Measurements from ENCODE around the gene HRCT1.

The HRCT1 gene

GRCh38 chr9:35898337-35898736 is 7.7 kb upstream of the HRCT1 start:
- H3K4me2 ChIP-seq (ENCODE audit: low read depth, low read length, poor library complexity, severe bottlenecking), result no peak overlapping the region
- TF ChIP-seq EZH2phosphoT487 (IDR thresholded peaks at IDR 0.05; ENCODE audit: borderline replicate concordance), result no peak
- TF ChIP-seq, protein P1, sequence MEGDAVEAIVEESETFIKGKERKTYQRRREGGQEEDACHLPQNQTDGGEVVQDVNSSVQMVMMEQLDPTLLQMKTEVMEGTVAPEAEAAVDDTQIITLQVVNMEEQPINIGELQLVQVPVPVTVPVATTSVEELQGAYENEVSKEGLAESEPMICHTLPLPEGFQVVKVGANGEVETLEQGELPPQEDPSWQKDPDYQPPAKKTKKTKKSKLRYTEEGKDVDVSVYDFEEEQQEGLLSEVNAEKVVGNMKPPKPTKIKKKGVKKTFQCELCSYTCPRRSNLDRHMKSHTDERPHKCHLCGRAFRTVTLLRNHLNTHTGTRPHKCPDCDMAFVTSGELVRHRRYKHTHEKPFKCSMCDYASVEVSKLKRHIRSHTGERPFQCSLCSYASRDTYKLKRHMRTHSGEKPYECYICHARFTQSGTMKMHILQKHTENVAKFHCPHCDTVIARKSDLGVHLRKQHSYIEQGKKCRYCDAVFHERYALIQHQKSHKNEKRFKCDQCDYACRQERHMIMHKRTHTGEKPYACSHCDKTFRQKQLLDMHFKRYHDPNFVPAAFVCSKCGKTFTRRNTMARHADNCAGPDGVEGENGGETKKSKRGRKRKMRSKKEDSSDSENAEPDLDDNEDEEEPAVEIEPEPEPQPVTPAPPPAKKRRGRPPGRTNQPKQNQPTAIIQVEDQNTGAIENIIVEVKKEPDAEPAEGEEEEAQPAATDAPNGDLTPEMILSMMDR (conservative IDR thresholded peaks at IDR 0.05; ENCODE audit: low read length), result no peak

DNA sequence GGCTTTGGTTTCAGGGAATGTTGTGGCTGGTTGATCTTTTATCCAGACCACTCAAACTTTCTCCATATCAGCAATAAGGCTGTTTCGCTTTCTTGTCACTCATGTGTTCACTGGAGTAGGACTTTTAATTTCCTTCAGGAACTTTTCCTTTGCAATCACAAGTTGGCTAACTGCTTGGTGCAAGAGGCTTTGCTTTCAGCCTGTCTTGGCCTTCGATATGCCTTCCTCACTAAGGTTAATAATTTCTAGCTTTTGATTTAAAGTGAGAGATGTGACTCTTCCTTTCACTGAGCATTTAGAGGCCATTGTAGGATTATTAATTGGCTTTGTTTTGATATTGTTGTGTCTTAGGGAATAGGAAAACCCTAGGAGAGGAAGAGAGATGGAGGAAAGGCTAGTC is 7.0 kb upstream of the HRCT1 start:
- no peaks in the 10 kb centered on the region for H3K9me3 ChIP-seq (ENCODE audit: insufficient read depth, low read depth, low read length)
- TF ChIP-seq, protein P1 (conservative IDR thresholded peaks at IDR 0.05; ENCODE audit: low read length), result no peak
- no peak for TF ChIP-seq EZH2phosphoT487 (IDR thresholded peaks at IDR 0.05; ENCODE audit: borderline replicate concordance)
- no peak overlapping the region for H3K4me2 ChIP-seq (ENCODE audit: low read depth, low read length, poor library complexity, severe bottlenecking)

More at GRCh38 chr9:35898337-35898736, 7.7 kb upstream of the HRCT1 start:
- Histone ChIP-seq H3K9me2 (replicated peaks; ENCODE audit: low read depth, low read length) (no peaks in the 10 kb centered on the region), H3K9me3 (ENCODE audit: insufficient read depth, low read depth, low read length) (no peaks in the 10 kb centered on the region), H3K4me3 (ENCODE audit: low read length, poor library complexity, severe bottlenecking) (no peak overlapping the region), H3K27me3 (ENCODE audit: insufficient read depth, low read length, poor library complexity, severe bottlenecking) (no peaks in the 10 kb centered on the region), H3K79me2 (ENCODE audit: insufficient read depth, low read length) (no peaks in the 10 kb centered on the region), H3F3A (ENCODE audit: low read depth) (no peaks in the 10 kb centered on the region), H3K36me3 (ENCODE audit: insufficient read depth, low read length) (no peaks in the 10 kb centered on the region), H3K4me1 (ENCODE audit: insufficient read depth, low read length, poor library complexity, severe bottlenecking) (no peaks in the 10 kb centered on the region), H3K9ac (ENCODE audit: low read depth, low read length, poor library complexity, severe bottlenecking) (no peak overlapping the region), H2AFZ (ENCODE audit: low read length) (no peak overlapping the region), H4K20me1 (ENCODE audit: insufficient read depth, low read length, poor library complexity, severe bottlenecking) (no peaks in the 10 kb centered on the region)

GRCh38 chr9:35903049-35903448 is 3.0 kb upstream of the HRCT1 start:
- no peaks in the 10 kb centered on the region for H3K36me3 ChIP-seq (ENCODE audit: insufficient read depth, low read length)
- no peak overlapping the region for H3K4me3 ChIP-seq (ENCODE audit: low read length, poor library complexity, severe bottlenecking)
- no peaks in the 10 kb centered on the region for H3K9me2 ChIP-seq (replicated peaks; ENCODE audit: low read depth, low read length)
- no peaks in the 10 kb centered on the region for H3K79me2 ChIP-seq (ENCODE audit: insufficient read depth, low read length)
- H4K20me1 ChIP-seq (ENCODE audit: insufficient read depth, low read length, poor library complexity, severe bottlenecking), result no peaks in the 10 kb centered on the region
- no peak overlapping the region for H3K9ac ChIP-seq (ENCODE audit: low read depth, low read length, poor library complexity, severe bottlenecking)
- no peak overlapping the region for H2AFZ ChIP-seq (ENCODE audit: low read length)
- H3F3A ChIP-seq (ENCODE audit: low read depth), result no peaks in the 10 kb centered on the region
- no peak for TF ChIP-seq EZH2phosphoT487 (IDR thresholded peaks at IDR 0.05; ENCODE audit: borderline replicate concordance)
- TF ChIP-seq, protein P1 (conservative IDR thresholded peaks at IDR 0.05; ENCODE audit: low read length), result peak; percentile 84
- H3K9me3 ChIP-seq (ENCODE audit: insufficient read depth, low read depth, low read length), result no peaks in the 10 kb centered on the region
- H3K27me3 ChIP-seq (ENCODE audit: insufficient read depth, low read length, poor library complexity, severe bottlenecking), result no peaks in the 10 kb centered on the region
- H3K4me1 ChIP-seq (ENCODE audit: insufficient read depth, low read length, poor library complexity, severe bottlenecking), result no peaks in the 10 kb centered on the region
- no peak overlapping the region for H3K4me2 ChIP-seq (ENCODE audit: low read depth, low read length, poor library complexity, severe bottlenecking)

More for the DNA sequence above, 7.0 kb upstream of the HRCT1 start:
- no peak overlapping the region for H3K9ac ChIP-seq (ENCODE audit: low read depth, low read length, poor library complexity, severe bottlenecking)
- no peaks in the 10 kb centered on the region for H4K20me1 ChIP-seq (ENCODE audit: insufficient read depth, low read length, poor library complexity, severe bottlenecking)
- H3K36me3 ChIP-seq (ENCODE audit: insufficient read depth, low read length), result no peaks in the 10 kb centered on the region
- H3K27me3 ChIP-seq (ENCODE audit: insufficient read depth, low read length, poor library complexity, severe bottlenecking), result no peaks in the 10 kb centered on the region
- H2AFZ ChIP-seq (ENCODE audit: low read length), result no peak overlapping the region
- H3F3A ChIP-seq (ENCODE audit: low read depth), result no peaks in the 10 kb centered on the region
- no peaks in the 10 kb centered on the region for H3K79me2 ChIP-seq (ENCODE audit: insufficient read depth, low read length)
- H3K9me2 ChIP-seq (replicated peaks; ENCODE audit: low read depth, low read length), result no peaks in the 10 kb centered on the region
- H3K4me1 ChIP-seq (ENCODE audit: insufficient read depth, low read length, poor library complexity, severe bottlenecking), result no peaks in the 10 kb centered on the region
- no peak overlapping the region for H3K4me3 ChIP-seq (ENCODE audit: low read length, poor library complexity, severe bottlenecking)
